ENCODE measurements around the gene TRIM72. TPM values are rescaled to one million over a fixed set of nuclear protein-coding genes. Genes with fewer than 3 reads are reported as not detected.

The TRIM72 gene
- polyA plus RNA-seq, 3 donors, result 0.04 TPM; not detected in 2

- peak overlapping the region in 3 of 7 donors; percentile 18 to 42 (median 27) for H3K27ac Mint-ChIP-seq
- H3K27me3 Mint-ChIP-seq (ENCODE audit: low read depth in 3 of 3), result peaks cover 1 to 4% (median 2%) of the 10 kb centered on the region in 3 donors
- Histone ChIP-seq H3K27ac (ENCODE audit: low read depth in 1 of 2, low read length in 2 of 2) (no peak overlapping the region), H3K9me3 (replicated peaks in 1 of 2; ENCODE audit: control insufficient read depth in 1 of 2, insufficient read depth in 1 of 2, low read length in 2 of 2) (no peaks in the 10 kb centered on the region), H3K79me2 (ENCODE audit: insufficient read depth, low read length) (peaks cover 42% of the 10 kb centered on the region), H3K4me3 (replicated peaks in 1 of 3; ENCODE audit: low read depth in 2 of 3, low read length in 3 of 3) (no peak overlapping the region), H3K36me3 (replicated peaks in 1 of 2; ENCODE audit: control insufficient read depth in 1 of 2, insufficient read depth in 2 of 2, low read length in 2 of 2) (peaks cover 74 to 87% of the 10 kb centered on the region in 2 donors), H3K27me3 (ENCODE audit: control insufficient read depth in 2 of 2, insufficient read depth in 2 of 2, low read length in 2 of 2) (no peaks in the 10 kb centered on the region), H4K20me1 (ENCODE audit: insufficient read depth, low read length) (peaks cover 79% of the 10 kb centered on the region), H3K4me2 (replicated peaks; ENCODE audit: extremely low read depth, low read length, poor library complexity, severe bottlenecking) (no peak overlapping the region), H3K9ac (ENCODE audit: insufficient read depth, low read length, poor library complexity, severe bottlenecking) (no peak overlapping the region), H3K4me1 (ENCODE audit: control insufficient read depth in 1 of 2, insufficient read depth in 2 of 2, low read length in 2 of 2) (no peaks in the 10 kb centered on the region), H2AFZ (ENCODE audit: insufficient read depth, low read depth, low read length, poor library complexity, severe bottlenecking) (no peak overlapping the region)
- WGBS (ENCODE audit: insufficient coverage), result 96% methylated on average over 13 of the region's 15 CpGs
- H3K4me3 Mint-ChIP-seq, result no peak overlapping the region
- H3K9me3 Mint-ChIP-seq, result peaks cover 0 to 8% (median 0%) of the 10 kb centered on the region in 7 donors
- peaks cover 87 to 93% of the 10 kb centered on the region in 2 donors for H3K36me3 Mint-ChIP-seq
- intact Hi-C loops (cut with micrococcal nuclease), result no loop called here
- H3K4me1 Mint-ChIP-seq, result peaks cover 3% of the 10 kb centered on the region
- DNase-seq, result no peak
- no peak for TF ChIP-seq CTCF (IDR thresholded peaks at IDR 0.05)
Measured at GRCh38 chr16:31274831-31275816, 61.2 kb downstream of the TRIM72 start.

GRCh38 chr16:31276600-31276999 lies 62.7 kb downstream of the TRIM72 start:
- H3K27ac Mint-ChIP-seq, result peak overlapping the region in 4 of 7 donors; percentile 15 to 83 (median 42)
- peaks cover 66 to 86% of the 10 kb centered on the region in 2 donors for H3K36me3 ChIP-seq (replicated peaks in 1 of 2; ENCODE audit: control insufficient read depth in 1 of 2, insufficient read depth in 2 of 2, low read length in 2 of 2)
- H3K9me3 ChIP-seq (replicated peaks in 1 of 2; ENCODE audit: control insufficient read depth in 1 of 2, insufficient read depth in 1 of 2, low read length in 2 of 2), result no peaks in the 10 kb centered on the region

More at GRCh38 chr16:31276600-31276999, 62.7 kb downstream of the TRIM72 start:
- H3K79me2 ChIP-seq (ENCODE audit: insufficient read depth, low read length), result peaks cover 39% of the 10 kb centered on the region
- no peak overlapping the region for H3K4me3 Mint-ChIP-seq
- H3K9ac ChIP-seq (ENCODE audit: insufficient read depth, low read length, poor library complexity, severe bottlenecking), result no peak overlapping the region
- peaks cover 77% of the 10 kb centered on the region for H4K20me1 ChIP-seq (ENCODE audit: insufficient read depth, low read length)
- H3K27ac ChIP-seq (ENCODE audit: low read depth in 1 of 2, low read length in 2 of 2), result no peak overlapping the region
- peaks cover 1 to 4% (median 2%) of the 10 kb centered on the region in 3 donors for H3K27me3 Mint-ChIP-seq (ENCODE audit: low read depth in 3 of 3)
- no peak overlapping the region for H2AFZ ChIP-seq (ENCODE audit: insufficient read depth, low read depth, low read length, poor library complexity, severe bottlenecking)
- no peak overlapping the region for H3K4me3 ChIP-seq (replicated peaks in 1 of 3; ENCODE audit: low read depth in 2 of 3, low read length in 3 of 3)
- peaks cover 5% of the 10 kb centered on the region for H3K4me1 Mint-ChIP-seq
- no CpG with 5 or more reads among the region's 5 CpGs for WGBS (ENCODE audit: insufficient coverage)
- H3K4me2 ChIP-seq (replicated peaks; ENCODE audit: extremely low read depth, low read length, poor library complexity, severe bottlenecking), result no peak overlapping the region
- no peak for DNase-seq
- no peaks in the 10 kb centered on the region for H3K27me3 ChIP-seq (ENCODE audit: control insufficient read depth in 2 of 2, insufficient read depth in 2 of 2, low read length in 2 of 2)
- no peak for TF ChIP-seq CTCF (IDR thresholded peaks at IDR 0.05)
- peaks cover 88 to 95% of the 10 kb centered on the region in 2 donors for H3K36me3 Mint-ChIP-seq
- no peaks in the 10 kb centered on the region for H3K4me1 ChIP-seq (ENCODE audit: control insufficient read depth in 1 of 2, insufficient read depth in 2 of 2, low read length in 2 of 2)
- H3K9me3 Mint-ChIP-seq, result peaks cover 0 to 10% (median 0%) of the 10 kb centered on the region in 7 donors
- intact Hi-C loops (cut with micrococcal nuclease), result no loop called here
